22Rv1 (cell line): ENCODE measurements around the gene PTPRE.

Experiments
- H3K27ac ChIP-seq: fragments of 450-650 bp; 2 replicates; pipeline ENCODE4 v1.5.1; 2017
- CTCF ChIP-seq: fragments of 450-650 bp; IDR thresholded peaks from 2 replicates; pipeline ENCODE4 v1.5.1; 2017; ENCODE audit warnings: mild to moderate bottlenecking
- ZFX ChIP-seq: fragments of 450-650 bp; IDR thresholded peaks from 2 replicates; pipeline ENCODE4 v1.6.1; 2017; ENCODE audit warnings: antibody characterized with exemption, borderline replicate concordance

Gene PTPRE

GRCh38 chr10:128048819-128049210 lies 141.9 kb downstream of the PTPRE start:
- no peak for TF ChIP-seq ZFX
- no peak for TF ChIP-seq CTCF
- no peak overlapping the region for H3K27ac ChIP-seq

- no peak overlapping the region for H3K27ac ChIP-seq
- no peak for TF ChIP-seq CTCF
These were observed 142.6 kb downstream of the PTPRE start for GRCh38 chr10:128049226-128050120.

GRCh38 chr10:128050121-128050516 lies 143.2 kb downstream of the PTPRE start:
- H3K27ac ChIP-seq = no peak overlapping the region
- TF ChIP-seq ZFX (no peak), CTCF (no peak)

GRCh38 chr10:128050936-128051335 lies 144.0 kb downstream of the PTPRE start:
- TF ChIP-seq ZFX (no peak), CTCF (no peak)
- H3K27ac ChIP-seq = no peak overlapping the region

- H3K27ac ChIP-seq = no peak overlapping the region
- TF ChIP-seq ZFX (no peak), CTCF (no peak)
These were observed 144.6 kb downstream of the PTPRE start for GRCh38 chr10:128051548-128051947.

GRCh38 chr10:128052696-128053095 lies 145.8 kb downstream of the PTPRE start:
- TF ChIP-seq ZFX (no peak), CTCF (no peak)
- H3K27ac ChIP-seq = no peak overlapping the region

GRCh38 chr10:128053356-128053755 lies 146.5 kb downstream of the PTPRE start:
- no peak overlapping the region for H3K27ac ChIP-seq
- no peak for TF ChIP-seq ZFX
- TF ChIP-seq CTCF = no peak
